ENCODE measurements around the gene CHAD. TPM values are rescaled to one million over a fixed set of nuclear protein-coding genes. Genes with fewer than 3 reads are reported as not detected.

The CHAD gene
- total RNA-seq, 2 experiments from 2014 or later, result not detected

DNA sequence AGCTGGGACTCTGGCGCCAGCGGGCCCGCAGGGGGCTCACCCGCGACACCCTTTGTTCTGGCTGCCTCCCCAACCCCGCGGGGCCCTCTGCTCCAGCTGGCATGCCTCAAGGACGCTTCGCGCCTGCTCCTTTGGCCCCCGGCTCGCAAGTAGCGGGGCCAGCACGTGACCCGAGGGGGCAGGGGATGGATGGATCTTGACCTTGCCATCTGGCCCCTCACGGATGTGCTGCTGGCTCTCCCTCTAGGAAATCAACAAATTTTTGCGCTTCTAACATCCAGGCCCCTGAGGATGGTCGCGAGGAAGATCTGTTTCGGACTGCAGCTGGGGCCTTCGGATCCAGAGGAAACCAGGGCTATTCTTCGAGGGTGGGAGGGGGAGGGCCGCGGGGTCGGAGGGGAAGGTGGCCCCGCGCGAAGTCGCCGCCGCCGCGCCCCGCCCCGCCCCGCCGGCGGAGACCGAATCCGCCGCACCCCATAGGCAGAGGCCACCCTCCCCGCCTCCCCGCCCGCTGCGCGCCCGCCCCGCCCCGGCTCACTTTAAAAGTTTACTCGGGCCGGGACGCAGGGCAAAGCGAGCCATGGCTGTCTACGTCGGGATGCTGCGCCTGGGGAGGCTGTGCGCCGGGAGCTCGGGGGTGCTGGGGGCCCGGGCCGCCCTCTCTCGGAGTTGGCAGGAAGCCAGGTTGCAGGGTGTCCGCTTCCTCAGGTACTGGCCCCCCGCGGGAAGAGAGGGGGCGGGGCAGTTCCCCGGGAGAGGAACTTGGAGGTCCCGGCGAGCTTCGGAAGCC is 42.8 kb downstream of the CHAD start, which contains the start of gene ACSF2:
Gene ACSF2 (plus strand): TSS at position 537 of the 790 bp plus-strand sequence. CDS start 44 bp downstream, at position 581.
- Histone ChIP-seq H3K27ac (ENCODE audit: low read depth, low read length, poor library complexity, severe bottlenecking) (peak within 1 kb of the TSS; percentile 54), H4K20me1 (ENCODE audit: insufficient read depth, low read length) (no peaks in the 10 kb centered on the region), H3K9me2 (ENCODE audit: insufficient read depth, low read length) (no peaks in the 10 kb centered on the region), H3K4me3 (ENCODE audit: low read depth, low read length, poor library complexity, severe bottlenecking) (peak within 1 kb of the TSS; percentile 76), H3K4me2 (ENCODE audit: low read length) (peak within 1 kb of the TSS; percentile 80), H3K36me3 (ENCODE audit: insufficient read depth, low read length) (no peaks in the 10 kb centered on the region), H2AFZ (ENCODE audit: low read length) (peak within 1 kb of the TSS; percentile 85; the same call in 1 of the 2 replicates), H3K9me3 (ENCODE audit: low read length) (no peaks in the 10 kb centered on the region), H3K4me1 (ENCODE audit: insufficient read depth, low read length, poor library complexity, severe bottlenecking) (peaks cover 36% of the 10 kb centered on the region), H3K79me2 (ENCODE audit: insufficient read depth, low read depth, low read length) (no peaks in the 10 kb centered on the region)
- TF ChIP-seq, protein P1, sequence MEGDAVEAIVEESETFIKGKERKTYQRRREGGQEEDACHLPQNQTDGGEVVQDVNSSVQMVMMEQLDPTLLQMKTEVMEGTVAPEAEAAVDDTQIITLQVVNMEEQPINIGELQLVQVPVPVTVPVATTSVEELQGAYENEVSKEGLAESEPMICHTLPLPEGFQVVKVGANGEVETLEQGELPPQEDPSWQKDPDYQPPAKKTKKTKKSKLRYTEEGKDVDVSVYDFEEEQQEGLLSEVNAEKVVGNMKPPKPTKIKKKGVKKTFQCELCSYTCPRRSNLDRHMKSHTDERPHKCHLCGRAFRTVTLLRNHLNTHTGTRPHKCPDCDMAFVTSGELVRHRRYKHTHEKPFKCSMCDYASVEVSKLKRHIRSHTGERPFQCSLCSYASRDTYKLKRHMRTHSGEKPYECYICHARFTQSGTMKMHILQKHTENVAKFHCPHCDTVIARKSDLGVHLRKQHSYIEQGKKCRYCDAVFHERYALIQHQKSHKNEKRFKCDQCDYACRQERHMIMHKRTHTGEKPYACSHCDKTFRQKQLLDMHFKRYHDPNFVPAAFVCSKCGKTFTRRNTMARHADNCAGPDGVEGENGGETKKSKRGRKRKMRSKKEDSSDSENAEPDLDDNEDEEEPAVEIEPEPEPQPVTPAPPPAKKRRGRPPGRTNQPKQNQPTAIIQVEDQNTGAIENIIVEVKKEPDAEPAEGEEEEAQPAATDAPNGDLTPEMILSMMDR (conservative IDR thresholded peaks at IDR 0.05; ENCODE audit: low read length), result no peak
- no peak for TF ChIP-seq EZH2phosphoT487 (IDR thresholded peaks at IDR 0.05; ENCODE audit: borderline replicate concordance, low read depth, low read length)
- ChIA-PET CTCF (ENCODE audit: unreplicated experiment) (interaction anchor here (0.6 to 1.1 kb wide), 2 partner anchors 29 to 65 kb away, joined by 4 to 13 read pairs; partner anchors contain the start of gene LRRC59), POLR2A (interaction anchor here (0.7 to 2.2 kb wide), 2 partner anchors 28 to 53 kb away, joined by 3 to 11 read pairs; partner anchors contain the start of genes LRRC59 and RSAD1)
- intact Hi-C loops (cut with micrococcal nuclease; ENCODE audit: unreplicated experiment), result loop anchor here (2.0 kb wide), 1 partner anchor 53 kb away; the partner anchor contains the start of gene RSAD1
- DNase-seq (ENCODE audit: low spot score), result peak; percentile 67
- BruUV-seq (replicated peaks), result no TSS peak

DNA sequence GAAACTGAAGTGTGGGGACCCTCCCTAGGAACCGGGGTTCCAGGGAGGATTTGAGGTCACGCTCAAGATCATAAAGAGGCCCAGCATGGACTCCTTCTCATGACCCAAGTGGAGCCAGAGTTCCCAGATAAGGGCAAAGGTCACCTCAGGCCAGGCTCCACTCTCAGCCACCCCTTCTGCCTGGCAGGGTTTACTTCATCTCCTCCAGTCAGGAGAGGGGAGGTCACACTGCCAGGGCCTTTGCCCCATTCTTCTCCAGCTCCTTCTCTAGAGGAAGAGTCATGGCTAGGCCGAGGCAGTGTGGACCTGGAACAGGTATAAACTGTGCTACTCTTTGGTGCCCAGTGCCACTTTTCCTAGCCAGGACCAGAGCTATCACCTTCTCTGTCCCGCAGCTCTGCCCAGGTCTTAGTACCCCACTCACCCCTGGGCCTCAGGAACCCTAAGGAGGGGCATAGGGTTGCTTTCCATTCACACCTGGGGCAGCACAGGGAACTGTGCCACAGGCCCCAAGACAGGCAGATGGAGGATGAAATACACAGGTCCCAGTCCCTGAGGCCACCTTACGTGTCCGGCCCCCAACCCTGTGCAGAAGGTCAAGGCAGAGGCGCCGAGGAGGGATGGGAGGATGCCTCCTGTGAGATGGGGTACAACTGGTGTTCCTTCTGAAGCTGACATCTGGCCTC is 43.5 kb downstream of the CHAD start:
- no peaks in the 10 kb centered on the region for H3K9me2 ChIP-seq (ENCODE audit: insufficient read depth, low read length)
- intact Hi-C loops (cut with micrococcal nuclease; ENCODE audit: unreplicated experiment), result no loop called here
- peak overlapping the region; percentile 85; the same call in 1 of the 2 replicates for H2AFZ ChIP-seq (ENCODE audit: low read length)
- no peak overlapping the region for H3K27ac ChIP-seq (ENCODE audit: low read depth, low read length, poor library complexity, severe bottlenecking)
- peak overlapping the region; percentile 76 for H3K4me3 ChIP-seq (ENCODE audit: low read depth, low read length, poor library complexity, severe bottlenecking)
- no peaks in the 10 kb centered on the region for H4K20me1 ChIP-seq (ENCODE audit: insufficient read depth, low read length)
- H3K79me2 ChIP-seq (ENCODE audit: insufficient read depth, low read depth, low read length), result no peaks in the 10 kb centered on the region
- ChIA-PET CTCF (ENCODE audit: unreplicated experiment) (interaction anchor here (0.6 kb wide), 2 partner anchors 28 to 64 kb away, joined by 3 to 13 read pairs; partner anchors contain the start of gene LRRC59), POLR2A (interaction anchor here (2.2 kb wide), 1 partner anchor 28 kb away, joined by 11 read pairs; the partner anchor contains the start of gene LRRC59)
- DNase-seq (ENCODE audit: low spot score), result no peak
- TF ChIP-seq EZH2phosphoT487 (IDR thresholded peaks at IDR 0.05; ENCODE audit: borderline replicate concordance, low read depth, low read length), result no peak
- TF ChIP-seq, protein P1 (conservative IDR thresholded peaks at IDR 0.05; ENCODE audit: low read length), result no peak
- H3K4me2 ChIP-seq (ENCODE audit: low read length), result peak overlapping the region; percentile 80
- H3K9me3 ChIP-seq (ENCODE audit: low read length), result no peaks in the 10 kb centered on the region
- H3K4me1 ChIP-seq (ENCODE audit: insufficient read depth, low read length, poor library complexity, severe bottlenecking), result peaks cover 40% of the 10 kb centered on the region
- no TSS peak for BruUV-seq (replicated peaks)
- H3K36me3 ChIP-seq (ENCODE audit: insufficient read depth, low read length), result no peaks in the 10 kb centered on the region
